ENCODE measurements around the gene HBA2.
"Not testable (repeated sequence)": the region's sequence is repeated elsewhere in the genome, so short reads cannot be mapped to it uniquely, and the experiment has no call there.

Gene HBA2

GRCh38 chr16:167122-167690, 5.5 kb upstream of the HBA2 start:
- no peaks in the 10 kb centered on the region; the same call in 1 of the 2 replicates for H3K27me3 ChIP-seq (ENCODE audit: insufficient read depth, low read length)
- no peaks in the 10 kb centered on the region for H3K79me2 ChIP-seq (ENCODE audit: insufficient read depth, low read length)
- no peaks in the 10 kb centered on the region for H3K9me2 ChIP-seq (ENCODE audit: low read depth, low read length)
- TF ChIP-seq CTCF (IDR thresholded peaks at IDR 0.05; ENCODE audit: low read length) (no peak), EZH2 (IDR thresholded peaks at IDR 0.05; ENCODE audit: borderline replicate concordance, low read length) (no peak)
- no peak overlapping the region for H2AFZ ChIP-seq (ENCODE audit: low read length)
- no peaks in the 10 kb centered on the region for H3K4me1 ChIP-seq (ENCODE audit: insufficient read depth, low read length, severe bottlenecking)
- no peaks in the 10 kb centered on the region for H3K9me3 ChIP-seq (ENCODE audit: low read length)
- H4K20me1 ChIP-seq (ENCODE audit: insufficient read depth, low read length): no peaks in the 10 kb centered on the region
- H3F3A ChIP-seq (ENCODE audit: insufficient read depth, low read length): no peaks in the 10 kb centered on the region
- no peak overlapping the region for H3K27ac ChIP-seq (ENCODE audit: low read depth, low read length, poor library complexity, severe bottlenecking)
- H3K4me3 ChIP-seq (ENCODE audit: low read depth, low read length, poor library complexity, severe bottlenecking): no peak overlapping the region
- H3K9ac ChIP-seq (ENCODE audit: low read length): no peak overlapping the region
- no peaks in the 10 kb centered on the region for H3K36me3 ChIP-seq (ENCODE audit: insufficient read depth, low read length)
- H3K4me2 ChIP-seq (ENCODE audit: low read length): no peak overlapping the region

- no peak overlapping the region for H3K4me2 ChIP-seq (ENCODE audit: low read length)
- no peaks in the 10 kb centered on the region for H3K9me3 ChIP-seq (ENCODE audit: low read length)
- H3K79me2 ChIP-seq (ENCODE audit: insufficient read depth, low read length): no peaks in the 10 kb centered on the region
- H3K27me3 ChIP-seq (ENCODE audit: insufficient read depth, low read length): no peaks in the 10 kb centered on the region
- H3K9me2 ChIP-seq (ENCODE audit: low read depth, low read length): no peaks in the 10 kb centered on the region
- no peak overlapping the region for H3K4me3 ChIP-seq (ENCODE audit: low read depth, low read length, poor library complexity, severe bottlenecking)
- H3K36me3 ChIP-seq (ENCODE audit: insufficient read depth, low read length): no peaks in the 10 kb centered on the region
- H3K4me1 ChIP-seq (ENCODE audit: insufficient read depth, low read length, severe bottlenecking): no peaks in the 10 kb centered on the region
- no peak overlapping the region for H3K9ac ChIP-seq (ENCODE audit: low read length)
- no peaks in the 10 kb centered on the region for H3F3A ChIP-seq (ENCODE audit: insufficient read depth, low read length)
- no peak overlapping the region for H3K27ac ChIP-seq (ENCODE audit: low read depth, low read length, poor library complexity, severe bottlenecking)
- H4K20me1 ChIP-seq (ENCODE audit: insufficient read depth, low read length): no peaks in the 10 kb centered on the region
- no peak overlapping the region for H2AFZ ChIP-seq (ENCODE audit: low read length)
- no peak for TF ChIP-seq CTCF (IDR thresholded peaks at IDR 0.05; ENCODE audit: low read length)
- no peak for TF ChIP-seq EZH2 (IDR thresholded peaks at IDR 0.05; ENCODE audit: borderline replicate concordance, low read length)
These were observed 4.3 kb upstream of the HBA2 start for GRCh38 chr16:168424-168823.

- Histone ChIP-seq H3K4me3 (ENCODE audit: low read depth, low read length, poor library complexity, severe bottlenecking) (no peak overlapping the region), H3K9ac (ENCODE audit: low read length) (no peak overlapping the region), H3K79me2 (ENCODE audit: insufficient read depth, low read length) (no peaks in the 10 kb centered on the region), H3K27me3 (ENCODE audit: insufficient read depth, low read length) (no peaks in the 10 kb centered on the region), H3K9me3 (ENCODE audit: low read length) (no peaks in the 10 kb centered on the region), H3F3A (ENCODE audit: insufficient read depth, low read length) (no peaks in the 10 kb centered on the region), H3K4me2 (ENCODE audit: low read length) (no peak overlapping the region), H3K27ac (ENCODE audit: low read depth, low read length, poor library complexity, severe bottlenecking) (no peak overlapping the region), H3K36me3 (ENCODE audit: insufficient read depth, low read length) (no peaks in the 10 kb centered on the region), H3K4me1 (ENCODE audit: insufficient read depth, low read length, severe bottlenecking) (no peaks in the 10 kb centered on the region), H4K20me1 (ENCODE audit: insufficient read depth, low read length) (no peaks in the 10 kb centered on the region), H3K9me2 (ENCODE audit: low read depth, low read length) (no peaks in the 10 kb centered on the region), H2AFZ (ENCODE audit: low read length) (no peak overlapping the region)
- TF ChIP-seq CTCF (IDR thresholded peaks at IDR 0.05; ENCODE audit: low read length): no peak
- no peak for TF ChIP-seq EZH2 (IDR thresholded peaks at IDR 0.05; ENCODE audit: borderline replicate concordance, low read length)
These were observed 3.7 kb upstream of the HBA2 start for GRCh38 chr16:169014-169413.

GRCh38 chr16:170088-170507, 2.6 kb upstream of the HBA2 start:
- not testable (repeated sequence) for H3K9me3 ChIP-seq (ENCODE audit: low read length); H3K9ac ChIP-seq (ENCODE audit: low read length); H3K4me2 ChIP-seq (ENCODE audit: low read length); H3K36me3 ChIP-seq (ENCODE audit: insufficient read depth, low read length); H3K27ac ChIP-seq (ENCODE audit: low read depth, low read length, poor library complexity, severe bottlenecking); H3K79me2 ChIP-seq (ENCODE audit: insufficient read depth, low read length); H3K4me1 ChIP-seq (ENCODE audit: insufficient read depth, low read length, severe bottlenecking); H3K9me2 ChIP-seq (ENCODE audit: low read depth, low read length); H3F3A ChIP-seq (ENCODE audit: insufficient read depth, low read length); H3K4me3 ChIP-seq (ENCODE audit: low read depth, low read length, poor library complexity, severe bottlenecking); H3K27me3 ChIP-seq (ENCODE audit: insufficient read depth, low read length); H2AFZ ChIP-seq (ENCODE audit: low read length); H4K20me1 ChIP-seq (ENCODE audit: insufficient read depth, low read length)

Data from OCI-LY1 (cell line).